ENCODE data around the gene TOM1L1. TPM values are rescaled to one million over a fixed set of nuclear protein-coding genes. Genes with fewer than 3 reads are reported as not detected.
"Not testable (repeated sequence)": the region's sequence is repeated elsewhere in the genome, so short reads cannot be mapped to it uniquely, and the experiment has no call there.

Gene TOM1L1
- total and polyA plus RNA-seq, 2 of the 8 experiments (the other 6 are each of a cell fraction or from before 2014, with no cell fraction given), result 47.0 to 60.8 TPM

GRCh38 chr17:54875906-54876305 lies 24.7 kb upstream of the TOM1L1 start:
- not testable (repeated sequence) for H3K4me3 ChIP-seq (ENCODE audit: extremely low read depth in 1 of 4, insufficient read depth in 2 of 4, low read depth in 3 of 4, low read length in 4 of 4); H4K91ac ChIP-seq (replicated peaks; ENCODE audit: insufficient read length, low read length); H2BK20ac ChIP-seq (ENCODE audit: low read length); H3K4me2 ChIP-seq (ENCODE audit: insufficient read depth in 1 of 2, low read depth in 2 of 2, low read length in 2 of 2); H2BK5ac ChIP-seq (ENCODE audit: low read depth, low read length); H4K20me1 ChIP-seq (replicated peaks in 1 of 2; ENCODE audit: control insufficient read depth in 1 of 2, insufficient read depth in 2 of 2, low read length in 2 of 2); H3K36me3 ChIP-seq (ENCODE audit: control insufficient read depth in 2 of 4, insufficient read depth in 4 of 4, low read length in 3 of 4); H2BK120ac ChIP-seq (replicated peaks; ENCODE audit: low read depth, low read length); H3K79me1 ChIP-seq (ENCODE audit: low read depth, low read length); H3K79me2 ChIP-seq (ENCODE audit: control insufficient read depth in 1 of 2, insufficient read depth in 2 of 2, low read length in 2 of 2); H3K27me3 ChIP-seq (replicated peaks in 1 of 4; ENCODE audit: control insufficient read depth in 3 of 4, extremely low read depth in 1 of 4, insufficient read depth in 3 of 4, low read length in 3 of 4); H3K4ac ChIP-seq (replicated peaks; ENCODE audit: insufficient read length, low read depth, low read length); H3K18ac ChIP-seq (ENCODE audit: extremely low read depth, low read length); FAIRE-seq; H3K9me3 ChIP-seq (ENCODE audit: insufficient read depth in 2 of 2, low read depth in 1 of 2, low read length in 1 of 2); H3K9ac ChIP-seq (replicated peaks in 1 of 4; ENCODE audit: extremely low read depth in 1 of 4, low read depth in 3 of 4, low read length in 3 of 4); H2AFZ ChIP-seq (ENCODE audit: low read length); DNase-seq (ENCODE audit: low read depth in 1 of 2, low spot score in 2 of 2); H2BK12ac ChIP-seq (ENCODE audit: low read depth, low read length); H3K23ac ChIP-seq (ENCODE audit: insufficient read length); H4K8ac ChIP-seq (ENCODE audit: extremely low read depth, insufficient read depth, low read length); H2BK15ac ChIP-seq (ENCODE audit: low read length); H3K14ac ChIP-seq (ENCODE audit: insufficient read length); H2AK5ac ChIP-seq (ENCODE audit: low read depth, low read length); H3K27ac ChIP-seq (ENCODE audit: low read depth, low read length); H3K56ac ChIP-seq (replicated peaks; ENCODE audit: insufficient read length, low read depth, low read length); H3K4me1 ChIP-seq (replicated peaks in 1 of 4; ENCODE audit: control insufficient read depth in 3 of 4, insufficient read depth in 4 of 4, low read length in 3 of 4); H4K5ac ChIP-seq (ENCODE audit: insufficient read length, low read depth, low read length); H3K23me2 ChIP-seq (ENCODE audit: low read depth, low read length)
- POLR2A ChIA-PET (ENCODE audit: partially characterized antibody), result interaction anchor here (1.0 kb wide), 1 partner anchor 15 kb away, joined by 3 read pairs; no protein-coding TSS in a partner anchor
- WGBS, 2 experiments (ENCODE audit: extremely low coverage in 1 of 2, insufficient coverage in 1 of 2, insufficient read length in 1 of 2, insufficient replicate concordance in 2 of 2, low coverage in 1 of 2, low lambda C conversion rate in 2 of 2, missing lambda C conversion rate in 1 of 2), result 91% methylated on average over 2 of the region's 2 CpGs; no CpG with 5 or more reads in 1 of the 2 experiments
- CTCF ChIA-PET (ENCODE audit: partially characterized antibody), result interaction anchor here (1.5 kb wide), 1 partner anchor 10 kb away, joined by 3 read pairs; no protein-coding TSS in a partner anchor
